NB4 (cell line): Measurements from ENCODE around the gene ARHGAP18.

ENCODE experiments used
- DNase-seq: peaks from one replicate; pipeline ENCODE4 v3.0.0; 2010; ENCODE audit warnings: low read depth
- H3K4me3 ChIP-seq: one replicate; pipeline ENCODE4 v1.5.1; 2011; ENCODE audit warnings: mild to moderate bottlenecking, low read depth, low read length, moderate library complexity
- MYC ChIP-seq: IDR thresholded peaks from 2 replicates; pipeline ENCODE4 v1.6.1; 2011; ENCODE audit warnings: low read depth, low read length
- POLR2A ChIP-seq: IDR thresholded peaks from 2 replicates; pipeline ENCODE4 v1.6.1; 2011; ENCODE audit warnings: mild to moderate bottlenecking; ENCODE audit not compliant: insufficient read length; ENCODE audit errors: extremely low read depth
- TF ChIP-seq, protein P1 (sequence below): IDR thresholded peaks from 2 replicates; pipeline ENCODE4 v1.6.1; 2011; ENCODE audit warnings: low read depth, low read length
- TF ChIP-seq, protein P2 (sequence below): IDR thresholded peaks from one replicate; pipeline ENCODE4 v1.5.1; 2012; ENCODE audit warnings: low read depth, low read length

The ARHGAP18 gene

DNA sequence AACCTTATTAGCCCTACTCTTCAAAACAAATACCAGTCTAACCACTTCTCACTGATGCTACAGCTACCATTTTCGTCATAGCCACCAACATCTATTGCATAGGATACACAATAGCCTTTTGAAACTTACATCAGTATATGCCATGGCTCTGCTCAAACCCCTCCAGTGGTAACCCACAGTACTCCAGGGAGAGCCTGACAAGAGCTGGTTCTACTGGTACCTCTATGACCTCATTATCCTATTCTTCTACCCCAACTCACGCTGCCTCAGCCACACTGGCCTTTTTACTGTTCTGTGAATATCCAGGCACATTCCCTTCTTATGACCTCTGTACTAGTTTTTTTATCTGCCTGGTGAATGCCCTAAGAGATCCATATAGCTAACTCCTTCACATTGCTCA, 157.6 kb downstream of the ARHGAP18 start:
- no peak overlapping the region for H3K4me3 ChIP-seq
- DNase-seq: no peak
- TF ChIP-seq, protein P1, sequence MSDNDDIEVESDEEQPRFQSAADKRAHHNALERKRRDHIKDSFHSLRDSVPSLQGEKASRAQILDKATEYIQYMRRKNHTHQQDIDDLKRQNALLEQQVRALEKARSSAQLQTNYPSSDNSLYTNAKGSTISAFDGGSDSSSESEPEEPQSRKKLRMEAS: no peak
- TF ChIP-seq POLR2A (no peak), MYC (no peak)
- TF ChIP-seq, protein P2, sequence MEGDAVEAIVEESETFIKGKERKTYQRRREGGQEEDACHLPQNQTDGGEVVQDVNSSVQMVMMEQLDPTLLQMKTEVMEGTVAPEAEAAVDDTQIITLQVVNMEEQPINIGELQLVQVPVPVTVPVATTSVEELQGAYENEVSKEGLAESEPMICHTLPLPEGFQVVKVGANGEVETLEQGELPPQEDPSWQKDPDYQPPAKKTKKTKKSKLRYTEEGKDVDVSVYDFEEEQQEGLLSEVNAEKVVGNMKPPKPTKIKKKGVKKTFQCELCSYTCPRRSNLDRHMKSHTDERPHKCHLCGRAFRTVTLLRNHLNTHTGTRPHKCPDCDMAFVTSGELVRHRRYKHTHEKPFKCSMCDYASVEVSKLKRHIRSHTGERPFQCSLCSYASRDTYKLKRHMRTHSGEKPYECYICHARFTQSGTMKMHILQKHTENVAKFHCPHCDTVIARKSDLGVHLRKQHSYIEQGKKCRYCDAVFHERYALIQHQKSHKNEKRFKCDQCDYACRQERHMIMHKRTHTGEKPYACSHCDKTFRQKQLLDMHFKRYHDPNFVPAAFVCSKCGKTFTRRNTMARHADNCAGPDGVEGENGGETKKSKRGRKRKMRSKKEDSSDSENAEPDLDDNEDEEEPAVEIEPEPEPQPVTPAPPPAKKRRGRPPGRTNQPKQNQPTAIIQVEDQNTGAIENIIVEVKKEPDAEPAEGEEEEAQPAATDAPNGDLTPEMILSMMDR: no peak

DNA sequence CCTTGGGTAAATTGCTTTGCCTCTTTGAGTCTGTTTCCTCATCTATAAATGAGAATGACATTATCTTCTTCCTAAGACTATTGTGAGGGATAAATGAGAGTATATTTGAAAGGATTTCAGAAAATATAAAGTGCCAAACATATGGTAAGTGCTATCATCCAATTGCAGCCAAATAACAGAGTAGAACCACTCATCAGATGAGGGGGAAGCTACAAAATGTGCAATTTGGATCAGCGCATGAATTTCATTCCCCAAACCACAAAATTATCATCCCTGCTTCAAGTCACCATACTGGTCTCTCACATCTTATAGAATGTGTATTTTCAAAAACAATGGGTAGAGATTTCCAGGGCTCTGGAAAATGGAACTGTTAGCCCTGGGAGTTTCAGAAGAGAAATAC, 158.5 kb downstream of the ARHGAP18 start:
- no peak for DNase-seq
- TF ChIP-seq POLR2A (no peak), MYC (no peak)
- TF ChIP-seq, protein P2: no peak
- TF ChIP-seq, protein P1: no peak
- H3K4me3 ChIP-seq: no peak overlapping the region

DNA sequence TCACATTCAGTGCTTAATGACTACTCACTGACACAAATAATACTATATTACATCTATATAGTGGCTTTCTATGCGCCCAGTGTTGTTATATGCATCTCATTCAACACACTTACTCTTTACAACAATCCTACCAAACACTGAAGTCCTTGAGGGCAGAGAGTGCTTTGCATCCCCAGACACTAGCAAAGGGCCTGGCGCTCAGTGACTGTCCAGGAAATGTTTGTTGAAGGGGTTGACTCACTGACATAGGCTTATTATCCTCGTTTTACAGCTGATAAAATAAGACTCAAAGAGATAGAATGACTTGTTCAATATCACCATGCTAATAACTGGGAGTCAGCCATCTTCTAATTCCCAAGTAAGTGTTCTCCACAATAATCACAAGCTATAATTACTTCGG, 163.3 kb downstream of the ARHGAP18 start:
- no peak for DNase-seq
- no peak overlapping the region for H3K4me3 ChIP-seq
- no peak for TF ChIP-seq MYC
- TF ChIP-seq, protein P2: no peak
- TF ChIP-seq POLR2A: no peak
- TF ChIP-seq, protein P1: no peak

GRCh38 chr6:129544892-129545612, 164.9 kb downstream of the ARHGAP18 start:
- no peak for DNase-seq
- TF ChIP-seq, protein P1: no peak
- TF ChIP-seq, protein P2: no peak
- TF ChIP-seq POLR2A (no peak), MYC (no peak)
- H3K4me3 ChIP-seq: no peak overlapping the region

- no peak overlapping the region for H3K4me3 ChIP-seq
- DNase-seq: no peak
- no peak for TF ChIP-seq MYC
- TF ChIP-seq, protein P2: no peak
- TF ChIP-seq, protein P1: no peak
- TF ChIP-seq POLR2A: no peak
Measured at GRCh38 chr6:129543981-129544380, 166.0 kb downstream of the ARHGAP18 start.
